ENCODE measurements around the gene MYL6B. TPM values are rescaled to one million over a fixed set of nuclear protein-coding genes. Genes with fewer than 3 reads are reported as not detected.
A peak's percentile ranks its signal among the peaks of the same experiment; 100 is the strongest.

The MYL6B gene
- total RNA-seq, 2 experiments from 2014 or later, result 6.2 to 6.4 TPM

DNA sequence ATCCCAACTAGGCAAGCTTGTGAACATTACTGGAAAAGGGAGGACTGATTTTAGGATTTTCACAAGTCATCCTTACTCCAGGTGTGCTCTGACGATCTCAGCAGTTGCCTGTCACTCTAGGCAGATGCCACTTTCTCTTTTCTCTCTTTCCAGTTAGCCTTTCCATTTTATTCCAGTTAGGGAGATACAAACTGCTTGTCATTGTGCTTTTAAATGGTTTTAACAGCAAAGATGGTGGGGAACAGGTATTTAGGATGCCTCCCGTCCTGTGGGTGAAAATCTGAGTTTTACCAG is 46.8 kb upstream of the MYL6B start:
- no peak for ATAC-seq (ENCODE audit: poor library complexity)
- ChIA-PET POLR2A (interaction anchor here (1.9 to 6.3 kb wide), 5 partner anchors 11 to 60 kb away, joined by 5 to 233 read pairs (median 35); partner anchors contain the start of genes ERBB3, ESYT1, RPL41 and ZC3H10), CTCF (interaction anchor here (1.2 to 4.9 kb wide), 5 partner anchors 13 to 84 kb away, joined by 5 to 32 read pairs (median 24); partner anchors contain the start of genes ERBB3, SMARCC2 and ZC3H10)
- Mint-ChIP-seq H3K4me1 (ENCODE audit: low read depth) (peaks cover 61% of the 10 kb centered on the region), H3K36me3 (ENCODE audit: low read depth) (peaks cover 62% of the 10 kb centered on the region), H3K27me3 (no peaks in the 10 kb centered on the region), H3K9me3 (no peaks in the 10 kb centered on the region), H3K27ac (peak overlapping the region; percentile 100), H3K4me3 (peak overlapping the region; percentile 93)
- H3K36me3 ChIP-seq (ENCODE audit: insufficient read depth, low read length), result peaks cover 41% of the 10 kb centered on the region
- no peaks in the 10 kb centered on the region for H3K27me3 ChIP-seq (ENCODE audit: control insufficient read depth in 1 of 2, insufficient read depth in 2 of 2, low read length in 2 of 2)
- intact Hi-C loops (cut with DNase I, micrococcal nuclease), result loop anchor here (2.0 to 10.0 kb wide), 3 partner anchors 63 to 371 kb away; partner anchors contain the start of gene DNAJC14 (in 1 of the 2)
- H3K27ac ChIP-seq (ENCODE audit: low read depth in 1 of 2, low read length in 2 of 2), result no peak overlapping the region
- peak overlapping the region; percentile 90 for H3K4me3 ChIP-seq (ENCODE audit: low read length)
- DNase-seq, result no peak
- H3K4me1 ChIP-seq (ENCODE audit: insufficient read depth, low read length), result peaks cover 48% of the 10 kb centered on the region
- TF ChIP-seq, protein P1, sequence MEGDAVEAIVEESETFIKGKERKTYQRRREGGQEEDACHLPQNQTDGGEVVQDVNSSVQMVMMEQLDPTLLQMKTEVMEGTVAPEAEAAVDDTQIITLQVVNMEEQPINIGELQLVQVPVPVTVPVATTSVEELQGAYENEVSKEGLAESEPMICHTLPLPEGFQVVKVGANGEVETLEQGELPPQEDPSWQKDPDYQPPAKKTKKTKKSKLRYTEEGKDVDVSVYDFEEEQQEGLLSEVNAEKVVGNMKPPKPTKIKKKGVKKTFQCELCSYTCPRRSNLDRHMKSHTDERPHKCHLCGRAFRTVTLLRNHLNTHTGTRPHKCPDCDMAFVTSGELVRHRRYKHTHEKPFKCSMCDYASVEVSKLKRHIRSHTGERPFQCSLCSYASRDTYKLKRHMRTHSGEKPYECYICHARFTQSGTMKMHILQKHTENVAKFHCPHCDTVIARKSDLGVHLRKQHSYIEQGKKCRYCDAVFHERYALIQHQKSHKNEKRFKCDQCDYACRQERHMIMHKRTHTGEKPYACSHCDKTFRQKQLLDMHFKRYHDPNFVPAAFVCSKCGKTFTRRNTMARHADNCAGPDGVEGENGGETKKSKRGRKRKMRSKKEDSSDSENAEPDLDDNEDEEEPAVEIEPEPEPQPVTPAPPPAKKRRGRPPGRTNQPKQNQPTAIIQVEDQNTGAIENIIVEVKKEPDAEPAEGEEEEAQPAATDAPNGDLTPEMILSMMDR (IDR thresholded peaks at IDR 0.05), result no peak
- no peaks in the 10 kb centered on the region for H3K9me3 ChIP-seq (ENCODE audit: control insufficient read depth in 1 of 2, insufficient read depth in 1 of 2, low read length in 2 of 2)

DNA sequence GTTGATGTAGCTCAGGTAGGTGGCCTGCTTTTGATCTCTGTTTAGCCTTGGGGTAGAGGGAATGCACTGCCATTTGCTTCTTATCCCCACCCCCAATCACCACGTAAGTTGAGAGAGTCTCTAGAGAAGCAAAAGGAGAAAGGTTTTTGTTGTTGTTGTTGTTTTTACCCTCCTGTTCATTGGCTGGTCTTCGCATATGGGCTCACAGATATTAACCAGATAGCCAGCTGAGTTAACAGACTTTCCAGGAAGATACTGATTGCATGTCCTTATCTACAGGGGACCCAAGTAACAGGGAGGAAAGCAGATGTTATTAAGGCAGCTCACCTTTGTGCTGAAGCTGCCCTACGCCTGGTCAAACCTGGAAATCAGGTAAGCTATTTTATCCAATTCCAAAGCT is 45.1 kb upstream of the MYL6B start:
- Histone ChIP-seq H3K36me3 (ENCODE audit: insufficient read depth, low read length) (peaks cover 58% of the 10 kb centered on the region), H3K4me1 (ENCODE audit: insufficient read depth, low read length) (peaks cover 36% of the 10 kb centered on the region), H3K27me3 (ENCODE audit: control insufficient read depth in 1 of 2, insufficient read depth in 2 of 2, low read length in 2 of 2) (no peaks in the 10 kb centered on the region), H3K9me3 (ENCODE audit: control insufficient read depth in 1 of 2, insufficient read depth in 1 of 2, low read length in 2 of 2) (no peaks in the 10 kb centered on the region), H3K27ac (ENCODE audit: low read depth in 1 of 2, low read length in 2 of 2) (no peak overlapping the region), H3K4me3 (ENCODE audit: low read length) (no peak overlapping the region)
- H3K9me3 Mint-ChIP-seq, result no peaks in the 10 kb centered on the region
- H3K36me3 Mint-ChIP-seq (ENCODE audit: low read depth), result peaks cover 77% of the 10 kb centered on the region
- H3K27ac Mint-ChIP-seq, result peak overlapping the region; percentile 100
- no peak for DNase-seq
- peak overlapping the region; percentile 69 for H3K4me3 Mint-ChIP-seq
- no peak for ATAC-seq (ENCODE audit: poor library complexity)
- TF ChIP-seq, protein P1 (IDR thresholded peaks at IDR 0.05), result no peak
- ChIA-PET CTCF (interaction anchor here (1.1 to 1.6 kb wide), 4 partner anchors 10 to 151 kb away, joined by 3 to 4 read pairs (median 4); partner anchors contain the start of genes ANKRD52 and ZC3H10), POLR2A (interaction anchor here (0.9 to 2.0 kb wide), 3 partner anchors 10 to 60 kb away, joined by 3 to 22 read pairs (median 3); partner anchors contain the start of genes ESYT1, RPL41 and ZC3H10)
- peaks cover 46% of the 10 kb centered on the region for H3K4me1 Mint-ChIP-seq (ENCODE audit: low read depth)
- H3K27me3 Mint-ChIP-seq, result no peaks in the 10 kb centered on the region
- intact Hi-C loops (cut with DNase I, micrococcal nuclease), result loop anchor here (10.0 kb wide), 2 partner anchors 282 to 372 kb away; partner anchors contain the start of gene DNAJC14 (in 1 of the 2)

DNA sequence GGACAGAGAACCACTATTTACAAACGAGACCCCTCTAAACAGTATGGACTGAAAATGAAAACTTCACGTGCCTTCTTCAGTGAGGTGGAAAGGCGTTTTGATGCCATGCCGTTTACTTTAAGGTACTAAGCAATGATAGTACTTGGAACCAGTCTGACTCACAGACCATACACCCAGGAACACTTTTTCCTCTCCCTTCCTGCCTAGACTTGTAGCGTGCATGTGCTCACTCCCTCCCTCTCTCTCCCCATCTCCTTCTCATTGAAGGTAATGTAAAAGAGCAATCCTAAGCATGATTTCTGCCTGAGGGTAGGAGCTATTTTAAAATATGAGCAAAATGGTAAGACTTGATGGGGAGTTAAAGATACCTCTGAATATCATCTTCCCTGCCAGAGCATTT is 41.8 kb upstream of the MYL6B start:
- Histone ChIP-seq H3K4me3 (ENCODE audit: low read length) (no peak overlapping the region), H3K27ac (ENCODE audit: low read depth in 1 of 2, low read length in 2 of 2) (no peak overlapping the region), H3K36me3 (ENCODE audit: insufficient read depth, low read length) (peaks cover 67% of the 10 kb centered on the region), H3K4me1 (ENCODE audit: insufficient read depth, low read length) (peaks cover 12% of the 10 kb centered on the region), H3K9me3 (ENCODE audit: control insufficient read depth in 1 of 2, insufficient read depth in 1 of 2, low read length in 2 of 2) (no peaks in the 10 kb centered on the region), H3K27me3 (ENCODE audit: control insufficient read depth in 1 of 2, insufficient read depth in 2 of 2, low read length in 2 of 2) (no peaks in the 10 kb centered on the region)
- peaks cover 16% of the 10 kb centered on the region for H3K4me1 Mint-ChIP-seq (ENCODE audit: low read depth)
- intact Hi-C loops (cut with DNase I, micrococcal nuclease), result loop anchor here in 1 of 2 experiments (10.0 kb wide), 1 partner anchor 484 kb away; no protein-coding TSS in a partner anchor
- H3K4me3 Mint-ChIP-seq, result no peak overlapping the region
- TF ChIP-seq, protein P1 (IDR thresholded peaks at IDR 0.05), result no peak
- no peak for DNase-seq
- ChIA-PET CTCF (interaction anchor here (0.7 to 1.0 kb wide), 2 partner anchors 79 to 111 kb away, joined by 3 to 4 read pairs; partner anchors contain the start of genes RNF41 and SMARCC2), POLR2A (no interaction called here)
- no peaks in the 10 kb centered on the region for H3K9me3 Mint-ChIP-seq
- H3K36me3 Mint-ChIP-seq (ENCODE audit: low read depth), result peaks cover 82% of the 10 kb centered on the region
- H3K27me3 Mint-ChIP-seq, result no peaks in the 10 kb centered on the region
- ATAC-seq (ENCODE audit: poor library complexity), result no peak
- H3K27ac Mint-ChIP-seq, result no peak overlapping the region
